GM13977 (cell line): ENCODE results near the gene NRCAM.

Experiments used
- DNase-seq: peaks from one replicate; pipeline ENCODE4 v3.0.0; 2012; ENCODE audit warnings: low spot score
- CTCF ChIP-seq: IDR thresholded peaks from 2 replicates; pipeline ENCODE4 v1.5.1; 2012; ENCODE audit warnings: mild to moderate bottlenecking, control low read depth; ENCODE audit not compliant: insufficient read depth; ENCODE audit errors: extremely low read depth, missing control alignments
- in situ Hi-C: fragments of 300-500 bp; cut with MboI; formaldehyde crosslinking; loops from one replicate; pipeline ENCODE4 v1.12.0; 2022; ENCODE audit warnings: low sequenced_read_pairs, low pct_unique_long_range_greater_than_20kb, mixed read lengths, inconsistent platforms; ENCODE audit not compliant: unreplicated experiment

The NRCAM gene

GRCh38 chr7:108454317-108454673 lies 1.9 kb downstream of the NRCAM start:
- TF ChIP-seq CTCF, result no peak
- in situ Hi-C loops, result no loop called here
- DNase-seq, result no peak

GRCh38 chr7:108453320-108453719 lies 2.9 kb downstream of the NRCAM start:
- no peak for TF ChIP-seq CTCF
- in situ Hi-C loops, result no loop called here
- DNase-seq, result no peak

GRCh38 chr7:108452707-108453106 lies 3.5 kb downstream of the NRCAM start:
- TF ChIP-seq CTCF, result peak; percentile 44
- DNase-seq, result peak; percentile 62
- in situ Hi-C loops, result no loop called here

- in situ Hi-C loops, result no loop called here
- DNase-seq, result no peak
- no peak for TF ChIP-seq CTCF
Measured at GRCh38 chr7:108451296-108451848, 4.9 kb downstream of the NRCAM start.

- in situ Hi-C loops, result no loop called here
- DNase-seq, result no peak
- TF ChIP-seq CTCF, result no peak
Measured at GRCh38 chr7:108450160-108450559, 6.1 kb downstream of the NRCAM start.

- in situ Hi-C loops, result no loop called here
- no peak for TF ChIP-seq CTCF
Measured at GRCh38 chr7:108449521-108449920, 6.7 kb downstream of the NRCAM start.

More at GRCh38 chr7:108449521-108449920, 6.7 kb downstream of the NRCAM start:
- no peak for DNase-seq
